ENCODE measurements around the gene CXCL10. TPM values are rescaled to one million over a fixed set of nuclear protein-coding genes. Genes with fewer than 3 reads are reported as not detected.

Gene CXCL10
- total and polyA plus RNA-seq, 9 of the 15 experiments (the other 6 are each of a cell fraction or from before 2014, with no cell fraction given): 0.06 to 0.18 (median 0.08) TPM; not detected in 6

DNA sequence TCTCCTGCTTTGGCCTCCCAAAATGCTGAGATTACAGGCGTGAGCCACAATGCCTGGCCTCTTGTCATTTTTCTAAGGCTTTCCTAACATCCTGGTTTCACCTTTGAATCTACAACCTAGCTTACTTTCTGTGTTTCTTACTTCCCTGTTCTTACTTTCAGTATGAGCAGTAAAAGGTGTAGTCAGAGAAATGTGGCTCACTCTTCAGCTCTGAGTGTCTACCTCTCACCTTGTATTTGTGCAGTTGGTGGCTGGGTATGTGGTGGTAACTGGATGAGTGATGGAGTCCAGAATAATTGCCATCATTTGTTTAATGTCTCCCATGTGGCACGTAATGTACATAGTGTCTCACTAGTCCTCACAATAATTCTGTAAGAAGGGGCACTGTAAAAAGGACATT, 31.7 kb upstream of the CXCL10 start:
- intact Hi-C loops (cut with micrococcal nuclease): no loop called here
- H3K4me2 ChIP-seq (ENCODE audit: insufficient read depth, low read length): no peak overlapping the region
- TF ChIP-seq CHD7 (IDR thresholded peaks at IDR 0.05; ENCODE audit: low read depth, low read length) (no peak), POLR2AphosphoS5 (IDR thresholded peaks at IDR 0.05; ENCODE audit: control insufficient read depth, insufficient read depth, low read depth, low read length) (no peak), SP1 (CRISPR knock-in tag; IDR thresholded peaks at IDR 0.05) (no peak), CBFA2T2 (conservative IDR thresholded peaks at IDR 0.05) (no peak), ZNF780A (CRISPR knock-in tag; IDR thresholded peaks at IDR 0.05) (no peak), ZNF57 (CRISPR knock-in tag; IDR thresholded peaks at IDR 0.05) (no peak), RNF2 (IDR thresholded peaks at IDR 0.05) (no peak), THAP12 (CRISPR knock-in tag; IDR thresholded peaks at IDR 0.05) (no peak), ZNF217 (CRISPR knock-in tag; IDR thresholded peaks at IDR 0.05) (no peak), TEAD2 (tag; IDR thresholded peaks at IDR 0.05) (no peak), CCAR2 (IDR thresholded peaks at IDR 0.05; ENCODE audit: low read depth, low read length) (no peak)

More for the DNA sequence above, 31.7 kb upstream of the CXCL10 start:
- Histone ChIP-seq H3K9ac (ENCODE audit: insufficient read depth in 1 of 2, low read depth in 2 of 2, low read length in 2 of 2) (no peak overlapping the region), H3K4me3 (no peak overlapping the region), H3K9me3 (replicated peaks; ENCODE audit: control insufficient read depth, insufficient read depth, low read depth, low read length) (no peaks in the 10 kb centered on the region), H3K79me2 (ENCODE audit: control insufficient read depth, insufficient read depth, low read length) (no peaks in the 10 kb centered on the region), H3K27ac (ENCODE audit: extremely low read depth, low read depth, low read length) (no peak overlapping the region), H4K20me1 (replicated peaks; ENCODE audit: control insufficient read depth, insufficient read depth, low read length) (no peaks in the 10 kb centered on the region), H2AFZ (ENCODE audit: low read depth, low read length) (no peak overlapping the region), H3K4me1 (replicated peaks in 1 of 2; ENCODE audit: control insufficient read depth in 2 of 2, insufficient read depth in 2 of 2, low read length in 2 of 2) (peaks cover 0 to 5% of the 10 kb centered on the region in 2 experiments; a peak in 1 of 5 replicates), H3K9me1 (ENCODE audit: control insufficient read depth, insufficient read depth, low read length) (no peaks in the 10 kb centered on the region), H3K36me3 (ENCODE audit: control insufficient read depth, insufficient read depth, low read length) (no peaks in the 10 kb centered on the region), H3K27me3 (ENCODE audit: control insufficient read depth in 2 of 2, insufficient read depth in 2 of 2, low read length in 2 of 2) (peaks cover 0 to 2% of the 10 kb centered on the region in 2 experiments; a peak in 1 of 5 replicates)
- 23% methylated on average over 2 of the region's 2 CpGs for WGBS (ENCODE audit: insufficient coverage, low coverage, missing lambda C conversion rate)
- in situ Hi-C loops (cut with MboI): no loop called here
- no TSS peak for BruUV-seq (replicated peaks)
- ATAC-seq (no peak), FAIRE-seq (no peak), DNase-seq (ENCODE audit: extremely low read depth in 1 of 4, low spot score in 3 of 4) (no peak)
- ChIA-PET POLR2A (interaction anchor here (0.5 to 0.7 kb wide), 2 partner anchors 45 to 150 kb away, joined by 3 read pairs; no protein-coding TSS in a partner anchor), CTCF (ENCODE audit: low intra/inter-chr PET ratio) (no interaction called here)

All from K562 (cell line).